NCI-H748 (cell line): ENCODE measurements around the gene GOLGB1.
"Not testable (repeated sequence)": the region's sequence is repeated elsewhere in the genome, so short reads cannot be mapped to it uniquely, and the experiment has no call there.

ENCODE experiments used
- DNase-seq: peaks from one replicate; lab custom pipeline; 2025; ENCODE audit not compliant: unreplicated experiment; lab: John Stamatoyannopoulos, UW

GOLGB1 gene, protein sequence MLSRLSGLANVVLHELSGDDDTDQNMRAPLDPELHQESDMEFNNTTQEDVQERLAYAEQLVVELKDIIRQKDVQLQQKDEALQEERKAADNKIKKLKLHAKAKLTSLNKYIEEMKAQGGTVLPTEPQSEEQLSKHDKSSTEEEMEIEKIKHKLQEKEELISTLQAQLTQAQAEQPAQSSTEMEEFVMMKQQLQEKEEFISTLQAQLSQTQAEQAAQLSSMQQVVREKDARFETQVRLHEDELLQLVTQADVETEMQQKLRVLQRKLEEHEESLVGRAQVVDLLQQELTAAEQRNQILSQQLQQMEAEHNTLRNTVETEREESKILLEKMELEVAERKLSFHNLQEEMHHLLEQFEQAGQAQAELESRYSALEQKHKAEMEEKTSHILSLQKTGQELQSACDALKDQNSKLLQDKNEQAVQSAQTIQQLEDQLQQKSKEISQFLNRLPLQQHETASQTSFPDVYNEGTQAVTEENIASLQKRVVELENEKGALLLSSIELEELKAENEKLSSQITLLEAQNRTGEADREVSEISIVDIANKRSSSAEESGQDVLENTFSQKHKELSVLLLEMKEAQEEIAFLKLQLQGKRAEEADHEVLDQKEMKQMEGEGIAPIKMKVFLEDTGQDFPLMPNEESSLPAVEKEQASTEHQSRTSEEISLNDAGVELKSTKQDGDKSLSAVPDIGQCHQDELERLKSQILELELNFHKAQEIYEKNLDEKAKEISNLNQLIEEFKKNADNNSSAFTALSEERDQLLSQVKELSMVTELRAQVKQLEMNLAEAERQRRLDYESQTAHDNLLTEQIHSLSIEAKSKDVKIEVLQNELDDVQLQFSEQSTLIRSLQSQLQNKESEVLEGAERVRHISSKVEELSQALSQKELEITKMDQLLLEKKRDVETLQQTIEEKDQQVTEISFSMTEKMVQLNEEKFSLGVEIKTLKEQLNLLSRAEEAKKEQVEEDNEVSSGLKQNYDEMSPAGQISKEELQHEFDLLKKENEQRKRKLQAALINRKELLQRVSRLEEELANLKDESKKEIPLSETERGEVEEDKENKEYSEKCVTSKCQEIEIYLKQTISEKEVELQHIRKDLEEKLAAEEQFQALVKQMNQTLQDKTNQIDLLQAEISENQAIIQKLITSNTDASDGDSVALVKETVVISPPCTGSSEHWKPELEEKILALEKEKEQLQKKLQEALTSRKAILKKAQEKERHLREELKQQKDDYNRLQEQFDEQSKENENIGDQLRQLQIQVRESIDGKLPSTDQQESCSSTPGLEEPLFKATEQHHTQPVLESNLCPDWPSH (N-terminal part only)

GRCh38 chr3:121749276-121750086 is at the start of gene GOLGB1:
Gene GOLGB1 (minus strand): TSS chr3:121749741. CDS start chr3:121730971, 18,770 bp downstream.
- DNase-seq, result peak; percentile 98

DNA sequence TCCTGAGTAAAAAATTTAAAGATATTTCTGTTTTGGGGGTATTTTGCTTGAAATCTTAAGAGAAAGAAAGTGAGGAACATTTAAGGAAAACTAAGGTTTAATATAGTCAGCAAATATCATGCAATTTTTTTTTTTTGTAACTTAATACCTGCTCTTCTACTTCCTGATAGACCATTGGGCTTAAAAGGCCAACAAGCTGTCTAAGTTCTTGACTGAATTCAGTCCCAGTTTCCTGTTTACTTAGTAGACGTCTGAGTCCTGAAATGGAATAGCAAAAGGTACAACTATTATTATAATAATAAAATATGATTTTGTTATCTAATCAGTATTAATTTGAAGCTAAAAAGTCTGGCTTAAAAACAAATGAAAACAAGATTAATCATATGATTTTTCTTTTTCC is 47.4 kb upstream of the GOLGB1 start:
- no peak for DNase-seq

GRCh38 chr3:121794264-121794983 is 44.9 kb upstream of the GOLGB1 start:
- DNase-seq, result no peak

DNA sequence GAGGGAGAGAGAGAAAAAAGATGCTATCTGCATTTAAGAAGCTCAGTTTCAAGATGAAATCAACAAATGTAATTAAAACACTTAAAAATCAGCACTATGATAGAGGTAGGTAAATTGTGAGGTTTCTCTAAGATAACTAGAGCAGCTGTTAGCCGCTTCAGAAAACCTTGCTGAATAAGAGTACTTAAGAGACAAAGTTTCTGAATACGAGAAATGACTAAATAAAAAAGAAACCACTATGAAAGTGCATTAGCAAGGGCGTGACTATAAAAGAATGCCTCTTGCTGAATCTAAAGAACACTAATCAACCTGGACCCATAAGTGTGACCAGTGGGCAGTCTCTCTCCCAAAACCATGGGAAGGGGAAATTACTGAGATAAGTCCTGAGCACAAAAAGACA is 43.5 kb upstream of the GOLGB1 start:
- DNase-seq, result no peak

- DNase-seq, result no peak
Measured at GRCh38 chr3:121786485-121786884, 36.9 kb upstream of the GOLGB1 start.

DNA sequence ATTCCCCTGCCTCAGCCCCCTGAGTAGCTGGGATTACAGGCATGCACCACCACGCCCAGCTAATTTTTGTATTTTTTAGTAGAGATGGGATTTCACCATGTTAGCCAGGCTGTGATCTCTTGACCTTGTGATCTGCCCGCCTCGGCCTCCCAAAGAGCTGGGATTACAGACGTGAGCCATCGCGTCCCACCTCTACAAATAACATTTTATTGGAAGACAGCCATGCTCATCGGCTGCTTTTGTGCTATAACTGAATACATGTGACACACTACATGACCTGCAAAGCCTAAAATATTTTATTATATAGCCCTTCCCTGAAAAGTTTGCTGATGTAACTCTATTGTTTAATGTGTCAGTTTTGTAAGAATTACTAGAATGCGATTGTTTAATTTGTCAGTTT is 33.2 kb upstream of the GOLGB1 start:
- DNase-seq, result not testable (repeated sequence)

- DNase-seq, result no peak
Measured at GRCh38 chr3:121781611-121782010, 32.1 kb upstream of the GOLGB1 start.

- DNase-seq, result not testable (repeated sequence)
Measured at GRCh38 chr3:121775095-121775494, 25.6 kb upstream of the GOLGB1 start.

DNA sequence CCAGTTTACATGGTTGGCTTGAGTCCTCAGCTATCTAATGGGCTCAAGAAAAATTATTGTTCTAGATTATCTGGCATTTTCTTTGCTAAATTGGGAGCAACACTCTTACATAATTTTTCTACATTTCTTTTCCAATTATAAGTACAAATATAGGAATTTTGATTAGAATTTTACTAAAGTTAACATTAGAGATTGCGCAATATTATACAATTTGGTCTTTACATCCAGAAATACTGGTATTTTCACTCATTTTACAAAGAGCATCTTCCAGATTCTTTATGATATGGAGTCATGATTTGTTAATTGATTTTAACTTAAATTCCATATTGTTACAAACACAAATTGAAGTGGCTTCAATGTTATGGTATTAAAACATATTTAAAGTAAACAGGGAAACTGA is 19.7 kb upstream of the GOLGB1 start:
- no peak for DNase-seq

DNA sequence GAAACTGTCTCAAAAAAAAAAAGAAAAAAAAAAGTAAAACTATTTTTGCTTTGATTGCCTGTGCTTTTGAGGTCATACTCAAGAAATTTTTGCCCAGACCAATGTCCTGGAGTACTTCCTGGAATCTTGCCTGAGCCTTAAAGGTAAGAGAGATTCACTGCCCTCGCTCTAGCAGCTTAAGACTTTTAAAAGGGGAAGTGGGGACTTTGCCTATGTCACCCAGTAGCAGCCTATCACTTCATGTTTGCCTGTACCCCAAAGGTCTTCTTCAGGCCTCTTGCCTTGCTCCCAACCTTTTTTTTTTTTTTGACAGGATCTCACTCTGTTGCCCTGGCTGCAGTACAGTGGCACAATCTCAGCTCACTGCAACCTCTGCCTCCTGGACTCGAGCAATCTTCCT is 18.9 kb upstream of the GOLGB1 start:
- no peak for DNase-seq

- DNase-seq, result no peak
Measured at GRCh38 chr3:121759541-121760202, 10.1 kb upstream of the GOLGB1 start.

DNA sequence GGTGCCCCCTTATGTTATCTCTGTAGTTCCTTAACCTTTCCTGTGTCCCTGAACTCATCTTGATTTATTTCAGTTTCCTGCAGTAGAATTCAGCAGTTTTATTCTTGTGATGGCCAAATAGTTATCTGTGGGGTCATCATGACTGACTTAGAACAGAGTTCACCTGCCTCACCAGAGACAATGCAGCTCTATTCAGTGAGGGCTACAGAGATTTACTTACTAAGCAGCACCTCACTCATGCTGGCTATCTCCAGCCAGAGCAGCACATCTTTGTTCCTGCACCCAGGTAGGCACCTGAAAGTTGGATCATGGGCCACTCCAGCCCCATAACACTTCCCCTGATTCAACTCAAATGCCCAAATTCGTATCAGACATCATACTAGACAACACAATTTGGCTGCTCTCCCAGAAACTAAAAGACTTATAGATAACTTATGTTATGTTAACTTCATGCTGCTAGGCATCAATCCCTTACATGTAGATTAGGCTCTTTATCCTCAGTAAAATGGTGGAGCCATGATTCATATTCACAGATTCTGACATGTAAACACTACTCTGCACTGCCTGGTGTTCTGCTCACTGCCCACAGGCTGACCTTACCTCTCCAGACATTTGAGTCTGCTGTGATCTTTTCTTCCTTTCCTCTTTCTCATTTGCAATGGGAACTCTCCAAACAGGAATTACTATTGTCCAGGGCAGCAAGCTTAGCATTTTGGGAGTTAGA is 9.3 kb upstream of the GOLGB1 start:
- no peak for DNase-seq

- no peak for DNase-seq
Measured at GRCh38 chr3:121757812-121758545, 8.4 kb upstream of the GOLGB1 start.

GRCh38 chr3:121757087-121757811 is 7.7 kb upstream of the GOLGB1 start:
- DNase-seq, result no peak

GRCh38 chr3:121752772-121753171 is 3.2 kb upstream of the GOLGB1 start:
- no peak for DNase-seq

- DNase-seq, result no peak
Measured at GRCh38 chr3:121752261-121752660, 2.7 kb upstream of the GOLGB1 start.

- DNase-seq, result peak; percentile 0
Measured at GRCh38 chr3:121750087-121750415, 510 bp upstream of the GOLGB1 start.
